Stimulated activated CD4-positive, alpha-beta T cell treated with anti-CD3 and anti-CD28 coated beads, Interleukin-15, amount 100 ng/mL, for 48 hours (primary cell): ENCODE measurements around the gene AHCYL2.
"Not testable (repeated sequence)": the region's sequence is repeated elsewhere in the genome, so short reads cannot be mapped to it uniquely, and the experiment has no call there.

Experiments
- DNase-seq, 2 donors: peaks; one replicate each; pipeline ENCODE4 v3.0.0-alpha.2; 2020; ENCODE audit warnings: low read depth in 2 of 2

The AHCYL2 gene

GRCh38 chr7:129209067-129209926 lies 15.5 kb upstream of the AHCYL2 start:
- no peak for DNase-seq

- peak; percentile 49 to 64 for DNase-seq
Measured at GRCh38 chr7:129210256-129210988, 14.4 kb upstream of the AHCYL2 start.

DNA sequence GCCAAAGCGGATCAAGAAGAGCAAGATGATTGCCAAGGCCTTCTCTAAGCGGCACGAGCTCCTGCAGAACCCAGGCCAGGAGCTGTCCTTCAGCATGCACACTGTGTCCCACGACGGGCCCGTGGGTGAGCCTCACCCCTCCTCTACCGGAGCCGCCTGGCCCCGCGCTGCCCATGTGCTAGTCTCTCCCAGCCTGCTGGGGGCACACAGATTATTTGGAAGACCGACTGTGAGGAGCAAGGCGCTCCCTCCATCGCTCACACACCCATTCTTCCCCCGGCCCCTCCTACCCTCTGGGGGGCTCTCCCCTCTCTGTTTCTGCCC lies 13.9 kb upstream of the AHCYL2 start:
- no peak for DNase-seq

DNA sequence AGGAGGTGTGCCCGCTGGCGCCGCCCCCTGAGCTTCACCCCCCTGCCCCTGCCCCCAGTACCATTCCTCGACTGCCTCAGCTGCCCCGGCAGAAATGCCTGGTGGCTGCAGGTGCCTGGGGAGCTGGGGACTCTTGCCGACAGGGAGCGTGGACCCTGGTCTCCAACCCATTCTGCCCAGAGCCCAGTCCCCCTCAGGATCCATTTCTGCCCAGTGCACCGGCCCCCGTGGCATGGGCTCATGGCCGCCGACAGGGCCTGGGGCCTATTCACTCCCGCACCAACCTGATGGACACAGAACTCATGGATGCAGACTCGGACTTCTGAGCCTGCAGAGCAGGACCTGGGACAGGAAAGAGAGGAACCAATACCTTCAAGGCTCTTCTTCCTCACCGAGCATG lies 12.7 kb upstream of the AHCYL2 start:
- no peak for DNase-seq

DNA sequence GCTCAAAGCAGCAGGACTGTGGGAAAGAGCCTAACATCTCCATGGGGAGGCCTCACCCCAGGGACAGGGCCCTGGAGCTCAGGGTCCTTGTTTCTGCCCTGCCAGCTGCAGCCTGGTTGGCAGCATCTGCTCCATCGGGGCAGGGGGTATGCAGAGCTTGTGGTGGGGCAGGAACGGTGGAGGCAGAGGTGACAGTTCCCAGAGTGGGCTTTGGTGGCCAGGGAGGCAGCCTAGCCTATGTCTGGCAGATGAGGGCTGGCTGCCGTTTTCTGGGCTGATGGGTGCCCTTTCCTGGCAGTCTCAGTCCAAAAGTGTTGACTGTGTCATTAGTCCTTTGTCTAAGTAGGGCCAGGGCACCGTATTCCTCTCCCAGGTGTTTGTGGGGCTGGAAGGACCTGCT lies 12.2 kb upstream of the AHCYL2 start:
- DNase-seq, result no peak

DNA sequence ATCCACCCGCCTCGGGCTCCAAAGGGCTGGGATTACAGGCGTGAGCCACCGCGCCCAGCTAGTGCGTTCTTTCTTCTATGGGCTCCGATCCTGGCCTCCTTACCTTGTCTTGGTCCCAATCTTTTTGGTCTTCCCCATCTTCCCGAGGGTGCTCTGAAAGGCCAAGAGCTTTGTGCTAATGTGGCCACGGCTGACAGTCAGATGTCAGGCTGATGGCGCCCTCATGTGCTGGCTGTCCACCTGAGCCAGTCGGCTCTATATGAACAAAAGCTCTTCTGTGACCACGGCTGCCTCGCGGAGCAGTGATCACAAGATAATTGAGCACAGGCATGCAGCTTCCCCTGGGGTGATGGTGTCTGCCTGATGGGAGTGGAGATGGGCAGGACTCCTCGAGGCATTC lies 11.0 kb upstream of the AHCYL2 start:
- no peak for DNase-seq

GRCh38 chr7:129215691-129216090 lies 9.1 kb upstream of the AHCYL2 start:
- DNase-seq, result not testable (repeated sequence)

DNA sequence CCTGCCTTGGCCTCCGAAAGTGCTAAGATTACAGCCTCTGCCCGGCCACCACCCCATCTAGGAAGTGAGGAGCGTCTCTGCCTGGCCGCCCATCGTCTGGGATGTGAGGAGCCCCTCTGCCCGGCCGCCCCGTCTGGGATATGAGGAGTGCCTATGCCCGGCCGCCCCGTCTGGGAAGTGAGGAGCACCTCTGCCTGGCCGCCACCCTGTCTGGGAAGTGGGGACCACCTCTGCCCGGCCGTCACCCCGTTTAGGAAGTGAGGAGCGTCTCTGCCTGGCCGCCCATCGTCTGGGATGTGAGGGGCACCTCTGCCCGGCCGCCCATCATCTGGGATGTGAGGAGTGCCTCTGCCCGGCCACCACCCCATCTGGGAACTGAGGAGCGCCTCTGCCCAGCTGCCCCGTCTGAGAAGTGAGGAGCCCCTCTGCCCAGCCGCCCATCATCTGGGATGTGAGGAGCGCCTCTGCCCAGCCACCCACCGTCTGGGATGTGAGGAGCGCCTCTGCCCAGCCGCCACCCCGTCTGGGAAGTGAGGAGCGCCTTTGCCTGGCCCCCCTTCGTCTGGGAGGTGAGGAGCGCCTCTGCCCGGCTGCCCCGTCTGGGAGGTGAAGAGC lies 8.6 kb upstream of the AHCYL2 start:
- DNase-seq, result not testable (repeated sequence)

- not testable (repeated sequence) for DNase-seq
Measured at GRCh38 chr7:129216821-129217416, 7.9 kb upstream of the AHCYL2 start.

DNA sequence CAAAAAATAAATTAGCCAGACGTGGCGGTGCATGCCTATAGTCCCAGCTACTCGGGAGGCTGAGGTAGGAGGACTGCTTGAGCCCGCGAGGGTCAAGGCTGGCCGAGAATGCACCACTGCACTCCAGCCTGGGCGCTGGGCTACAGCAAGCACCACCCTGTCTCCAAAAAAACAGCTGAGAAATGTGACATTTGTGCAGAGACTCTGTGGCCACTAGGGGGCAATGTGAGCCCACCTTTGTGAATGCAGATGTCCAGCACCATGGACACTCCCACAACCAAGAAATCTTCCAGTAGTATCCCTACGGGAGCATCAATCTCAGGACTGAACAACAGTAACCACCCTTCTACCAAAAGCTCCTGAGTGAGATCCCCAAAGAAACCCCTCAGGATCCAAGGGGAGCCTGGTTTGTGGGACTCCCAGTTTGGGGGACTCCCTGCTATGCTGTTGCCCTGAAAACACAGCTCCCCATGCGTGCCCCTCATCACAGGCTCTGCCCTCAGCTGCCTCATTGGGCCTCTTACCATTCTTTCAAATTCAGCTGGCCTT lies 6.2 kb upstream of the AHCYL2 start:
- DNase-seq, result peak; percentile 56 to 72

DNA sequence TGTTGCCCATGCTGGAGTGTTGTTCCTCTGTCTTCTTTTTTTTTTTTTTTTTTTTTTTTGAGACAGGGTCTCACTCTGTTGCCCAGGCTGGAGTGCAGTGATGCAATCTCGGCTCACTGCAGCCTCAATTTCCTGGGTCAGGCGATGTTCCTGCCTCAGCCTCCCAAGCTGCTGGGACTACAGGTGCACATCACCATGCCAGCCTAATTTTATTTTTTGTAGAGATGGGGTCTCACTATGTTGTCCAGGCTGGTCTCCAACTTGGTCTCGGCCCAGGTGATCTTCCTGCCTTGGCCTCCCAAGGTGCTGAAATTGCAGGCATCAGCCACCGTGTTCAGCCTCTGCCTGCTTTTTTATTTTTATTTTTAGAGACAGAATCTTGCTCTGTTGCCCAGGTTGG lies 5.7 kb upstream of the AHCYL2 start:
- not testable (repeated sequence) for DNase-seq

DNA sequence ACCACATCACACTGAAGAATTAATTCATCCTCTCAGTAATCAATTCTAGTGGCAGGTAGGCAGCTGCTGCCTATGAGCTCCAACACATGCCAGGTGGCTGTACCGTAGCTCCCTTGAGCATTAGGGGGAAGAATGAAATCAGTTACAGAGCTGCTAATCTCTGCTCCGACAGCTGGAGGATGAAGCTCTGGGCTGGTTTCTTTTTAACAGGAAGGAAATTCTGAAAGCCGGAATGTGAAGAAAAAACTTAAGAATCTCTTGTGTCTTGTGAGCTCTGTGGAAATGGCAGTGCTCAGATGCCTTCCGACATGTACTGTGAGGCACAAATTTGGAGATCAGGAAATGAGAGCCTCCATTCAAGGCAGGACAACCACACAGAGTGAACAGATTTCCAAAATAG lies 2.8 kb upstream of the AHCYL2 start:
- DNase-seq, result no peak

- DNase-seq, result peak; percentile 23 to 49
Measured at GRCh38 chr7:129225206-129225930, 538 bp downstream of the AHCYL2 start.

DNA sequence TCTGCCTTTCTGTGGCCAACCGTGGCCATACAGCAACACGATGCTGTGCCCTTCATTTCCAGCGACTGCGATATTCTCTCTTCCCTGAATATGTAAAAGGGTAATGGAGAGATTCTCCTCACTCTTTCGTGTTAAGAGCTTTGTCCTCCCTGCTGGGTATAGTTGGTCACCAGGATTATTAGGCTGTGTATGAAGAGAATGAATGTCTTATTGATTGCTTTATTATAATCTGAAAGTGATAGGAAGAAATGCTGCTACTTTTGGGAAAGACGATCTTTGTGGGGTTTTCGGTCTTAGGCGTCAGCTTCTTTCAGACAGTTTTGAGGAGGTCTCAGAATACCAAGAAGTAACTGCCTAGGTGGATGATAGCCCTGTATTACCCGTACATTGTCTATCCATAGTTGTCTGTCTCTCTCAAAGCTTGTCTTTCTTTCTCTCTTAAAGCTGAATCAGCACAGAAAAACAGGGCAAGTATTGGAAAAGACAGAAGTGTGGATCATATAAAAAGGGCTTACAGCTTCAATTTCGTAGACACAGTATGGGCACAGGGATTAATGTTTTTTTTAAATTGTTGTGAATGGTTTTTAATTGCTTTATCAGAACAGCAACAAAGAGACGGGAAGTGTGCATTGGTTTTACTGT lies 1.2 kb downstream of the AHCYL2 start:
- no peak for DNase-seq

DNA sequence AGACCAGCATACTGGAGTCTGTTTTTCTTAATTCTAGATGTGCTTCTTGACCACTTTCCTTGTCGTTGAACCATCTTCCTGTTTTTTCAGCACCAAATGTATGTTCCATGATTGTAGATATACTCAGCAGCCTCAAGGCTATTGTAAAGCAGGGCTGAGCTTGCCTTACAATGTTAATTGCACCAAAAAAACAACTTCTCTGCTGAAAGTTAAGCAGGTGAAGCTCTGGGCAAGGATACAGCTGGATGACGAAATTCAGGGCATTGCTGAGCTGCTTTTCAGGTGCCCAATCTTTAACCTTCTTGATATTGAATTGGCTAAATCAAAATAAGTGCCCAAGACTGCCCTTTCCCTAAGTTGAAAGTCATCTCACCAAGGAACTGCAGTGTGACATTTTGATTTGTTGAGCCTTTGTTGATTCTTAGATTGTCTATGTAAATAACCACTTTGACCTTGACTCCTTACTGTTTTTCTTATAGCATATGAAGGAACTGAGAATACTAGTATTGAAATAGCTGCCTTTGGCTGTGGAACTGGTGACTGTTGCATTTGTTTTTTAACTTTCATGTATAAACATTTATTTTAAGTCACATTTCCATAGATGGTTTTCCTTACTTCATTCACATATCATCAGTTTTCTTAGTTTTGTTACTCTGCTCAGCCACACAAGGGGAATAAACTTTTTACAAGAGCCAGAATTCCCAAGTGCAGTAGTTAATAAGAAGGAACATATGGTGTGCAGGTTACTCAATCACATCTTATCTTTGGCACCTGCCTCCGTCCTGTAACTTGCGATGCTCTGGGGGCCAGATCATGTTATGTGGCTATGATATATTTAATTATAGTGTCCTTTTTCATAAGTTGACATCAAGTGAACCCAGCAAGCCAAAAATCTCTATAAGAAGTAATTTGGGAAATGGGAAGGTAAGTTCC lies 3.1 kb downstream of the AHCYL2 start:
- DNase-seq, result no peak

GRCh38 chr7:129228633-129229032 lies 3.8 kb downstream of the AHCYL2 start:
- DNase-seq, result no peak

DNA sequence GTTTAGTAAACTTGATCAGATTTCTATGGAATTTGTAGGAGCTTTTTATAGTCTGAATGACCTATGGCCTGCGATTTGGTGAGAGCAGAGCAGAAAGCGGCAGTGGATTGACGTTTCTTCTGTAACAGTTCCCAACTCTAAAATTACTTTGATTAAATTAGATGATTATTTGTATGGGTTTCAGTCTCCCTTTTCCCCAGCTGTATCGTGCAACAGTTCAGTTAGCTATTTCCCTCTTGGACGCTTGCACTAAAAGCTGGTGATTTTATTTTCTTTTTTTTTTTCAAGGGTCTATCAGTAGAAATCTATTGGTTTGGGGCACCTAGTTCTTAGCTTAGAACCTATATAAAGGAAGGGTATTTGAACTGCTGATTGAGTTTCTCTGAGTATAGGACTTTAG lies 6.8 kb downstream of the AHCYL2 start:
- no peak for DNase-seq

DNA sequence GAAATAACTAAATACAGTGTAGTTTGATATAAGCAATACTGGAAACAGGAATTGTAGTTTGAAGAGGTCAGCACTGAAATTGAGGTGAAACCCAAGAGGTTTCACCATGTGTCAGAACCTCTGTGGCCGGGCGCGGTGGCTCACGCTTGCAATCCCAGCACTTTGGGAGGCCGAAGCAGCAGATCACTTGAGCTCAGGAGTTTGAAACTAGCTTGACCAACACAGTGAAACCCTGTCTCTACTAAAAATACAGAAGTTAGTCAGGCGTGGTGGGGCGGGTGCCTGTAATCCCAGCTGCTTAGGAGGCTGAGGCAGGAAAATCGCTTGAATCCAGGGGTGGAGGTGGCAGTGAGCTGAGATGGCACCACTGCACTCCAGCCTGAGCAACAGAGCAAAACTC lies 13.7 kb downstream of the AHCYL2 start:
- DNase-seq, result no peak

DNA sequence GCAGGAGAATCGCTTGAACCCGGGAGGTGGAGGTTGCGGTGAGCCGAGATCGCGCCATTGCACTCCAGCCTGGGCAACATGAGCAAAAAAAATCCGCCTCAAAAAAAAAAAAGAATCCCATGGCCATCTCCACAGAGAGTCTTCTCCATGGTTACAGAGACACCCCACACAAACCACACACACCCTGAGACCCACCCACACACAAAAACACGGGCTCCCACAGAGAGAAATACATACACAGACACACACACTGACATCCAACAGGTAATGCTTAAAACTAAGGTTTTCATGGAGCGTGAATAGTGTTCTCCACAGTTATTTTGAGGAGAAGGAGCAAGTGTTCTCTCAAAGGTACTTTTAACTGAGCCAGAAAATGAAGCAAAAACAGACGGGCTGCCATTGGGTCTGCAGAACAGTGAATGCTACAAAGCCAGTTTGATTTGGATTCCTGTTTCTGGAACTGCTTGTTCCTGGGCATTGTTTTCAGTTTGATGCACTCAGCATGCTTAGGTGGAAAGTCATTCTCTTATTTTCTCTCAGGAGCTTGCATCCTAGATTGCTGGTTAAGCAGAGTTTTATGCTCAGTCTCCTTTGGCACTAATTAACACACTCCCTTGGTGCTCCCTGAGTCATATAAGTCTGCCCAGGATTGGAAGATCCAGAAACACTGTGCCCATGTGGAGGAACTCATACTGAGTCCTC lies 15.4 kb downstream of the AHCYL2 start:
- no peak for DNase-seq
